ENCODE results near the gene TLK1.

GRCh38 chr2:171163261-171163660 lies 2.6 kb upstream of the TLK1 start:
- TF ChIP-seq CTCF (IDR thresholded peaks at IDR 0.05) (no peak), POLR2A (IDR thresholded peaks at IDR 0.05) (no peak)
